Left lobe of liver (tissue), 2 donors: ENCODE results near the gene KIAA1217. TPM values are rescaled to one million over a fixed set of nuclear protein-coding genes. Genes with fewer than 3 reads are reported as not detected.
A peak's percentile ranks its signal among the peaks of the same experiment; 100 is the strongest.

Experiments
- ATAC-seq: fragments of 200-7000 bp; cut with Tn5 transposase; one replicate; pipeline ENCODE4 v1.9.1; 2020; ENCODE audit warnings: mild to moderate bottlenecking, moderate library complexity
- DNase-seq: peaks from one replicate; pipeline ENCODE4 v3.0.0-alpha.2; 2020; ENCODE audit warnings: low spot score
- total RNA-seq: library from RNA; stranded (reverse); gene quantifications from one replicate; pipeline ENCODE4 v1.2.1, GENCODE V29; 2021
- donor health status: DM: no; HTN: no; CAD: no; lungs with moderate emphysema.
- donor health status: DM: no; HTN: yes; CAD: no.

Gene KIAA1217
- total RNA-seq, 1 donor from 2014 or later, result 26.7 TPM

DNA sequence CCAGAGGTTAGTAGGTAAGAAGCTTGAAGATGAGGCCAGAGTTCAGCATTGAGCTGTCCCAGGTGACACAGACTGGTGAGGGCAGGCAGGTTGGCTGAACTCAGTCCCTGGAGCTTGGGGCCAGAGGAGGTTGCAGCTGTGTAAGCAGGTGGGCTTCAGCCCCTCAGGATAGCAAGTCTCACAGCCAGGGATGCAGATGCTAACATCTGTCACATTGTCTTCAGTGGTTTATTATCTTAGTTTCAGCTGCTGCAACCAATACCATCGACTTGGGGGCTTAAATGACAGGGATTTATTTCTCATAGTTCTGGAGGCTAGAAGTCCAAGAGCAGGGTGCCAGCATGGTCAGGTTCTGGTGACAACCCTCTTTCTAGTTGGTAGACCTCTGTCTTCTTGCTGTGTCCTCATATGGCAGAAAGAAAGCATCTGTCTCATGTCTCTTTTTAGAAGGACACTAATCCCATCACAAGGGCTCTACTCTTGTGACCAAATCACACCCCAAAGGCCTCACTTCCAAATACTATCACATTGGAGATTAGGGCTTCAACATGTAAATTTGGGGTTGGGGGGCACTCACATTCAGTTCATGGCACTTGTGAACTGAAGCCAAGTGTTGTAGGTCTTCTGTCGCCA, 146.2 kb downstream of the KIAA1217 start:
- DNase-seq (no peak), ATAC-seq (no peak)

DNA sequence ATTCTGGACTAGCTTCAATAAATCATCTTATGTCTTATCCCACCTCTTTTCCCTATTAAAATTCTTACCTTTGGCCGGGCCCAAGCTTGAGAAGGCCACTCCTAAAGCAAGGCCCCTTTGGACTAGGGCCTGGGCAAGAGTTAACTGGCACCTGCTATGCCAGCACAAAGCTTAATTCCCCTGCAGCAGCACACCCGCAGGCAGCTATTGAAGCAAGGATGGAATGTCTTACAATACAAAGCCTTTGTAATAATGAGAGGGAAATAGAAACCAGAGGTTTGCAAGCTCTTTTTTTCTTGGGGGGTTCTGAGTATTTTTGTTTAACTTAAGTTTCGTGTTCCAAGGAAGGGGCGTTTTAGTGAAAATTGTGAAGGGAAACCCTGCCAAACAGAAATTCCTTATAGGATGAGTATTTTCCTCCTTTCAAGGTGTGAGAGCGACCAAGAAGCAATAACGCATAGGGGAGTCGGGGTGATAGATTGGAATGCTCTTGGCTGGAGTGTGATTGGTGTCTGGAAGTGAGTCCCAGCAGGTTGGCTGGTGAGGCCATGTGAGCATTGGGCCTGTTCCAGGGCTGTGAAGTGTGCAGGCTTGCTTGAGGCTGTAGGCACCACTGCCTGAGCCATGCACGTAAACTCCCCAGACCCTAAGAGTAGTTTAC, 148.5 kb downstream of the KIAA1217 start:
- ATAC-seq (no peak), DNase-seq (no peak)

GRCh38 chr10:24358022-24358421, 149.1 kb downstream of the KIAA1217 start:
- ATAC-seq (no peak), DNase-seq (no peak)

DNA sequence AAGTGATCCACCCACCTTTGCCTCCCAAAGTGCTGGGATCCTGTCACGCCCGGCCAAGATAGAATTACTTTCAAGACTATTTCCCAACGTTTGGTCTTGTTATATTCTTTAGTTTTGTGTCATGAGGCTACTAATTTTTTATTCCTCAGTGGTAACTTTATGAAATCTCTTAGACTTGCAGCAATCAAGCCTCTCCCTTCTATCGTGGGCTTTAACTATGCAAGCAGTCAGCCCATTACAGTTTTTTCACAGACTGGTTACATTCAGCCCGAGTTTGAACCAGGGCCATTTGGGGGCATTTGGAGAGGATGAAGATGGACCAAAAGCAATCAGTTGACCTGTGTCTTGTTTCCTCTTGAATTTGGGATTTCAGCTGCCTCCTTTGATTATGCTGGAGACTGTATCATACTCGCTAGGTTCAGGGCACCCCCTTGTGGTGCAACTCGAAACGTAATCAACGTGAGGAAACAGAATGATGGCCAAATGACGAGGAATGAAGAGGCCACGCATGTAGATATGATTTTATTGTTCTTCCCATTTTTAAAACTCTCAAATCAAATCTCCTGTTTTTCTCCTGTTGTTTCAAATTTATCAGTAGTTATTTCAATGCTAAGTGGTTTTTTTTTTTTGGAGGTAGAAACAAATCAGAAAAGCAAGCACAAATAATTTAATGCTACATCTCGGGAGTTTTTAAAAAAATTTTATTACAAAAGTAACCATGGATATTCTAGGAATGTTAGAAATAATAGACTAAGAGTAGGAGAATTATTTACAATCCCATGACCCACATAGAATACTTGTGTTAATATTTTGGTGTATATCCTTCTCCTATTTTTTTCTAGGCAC, 151.6 kb downstream of the KIAA1217 start:
- DNase-seq (peak; percentile 55), ATAC-seq (peak; percentile 90)

- ATAC-seq, result peak; percentile 44
- DNase-seq, result no peak
These were observed 154.1 kb downstream of the KIAA1217 start for GRCh38 chr10:24363070-24363469.

- ATAC-seq (no peak), DNase-seq (no peak)
These were observed 158.8 kb downstream of the KIAA1217 start for GRCh38 chr10:24367688-24368087.

- ATAC-seq, result no peak
- no peak for DNase-seq
These were observed 161.9 kb downstream of the KIAA1217 start for GRCh38 chr10:24370877-24371276.

- DNase-seq, result no peak
- no peak for ATAC-seq
These were observed 162.5 kb downstream of the KIAA1217 start for GRCh38 chr10:24371396-24371795.

- ATAC-seq, result no peak
These were observed 165.4 kb downstream of the KIAA1217 start for GRCh38 chr10:24374134-24374915.

DNA sequence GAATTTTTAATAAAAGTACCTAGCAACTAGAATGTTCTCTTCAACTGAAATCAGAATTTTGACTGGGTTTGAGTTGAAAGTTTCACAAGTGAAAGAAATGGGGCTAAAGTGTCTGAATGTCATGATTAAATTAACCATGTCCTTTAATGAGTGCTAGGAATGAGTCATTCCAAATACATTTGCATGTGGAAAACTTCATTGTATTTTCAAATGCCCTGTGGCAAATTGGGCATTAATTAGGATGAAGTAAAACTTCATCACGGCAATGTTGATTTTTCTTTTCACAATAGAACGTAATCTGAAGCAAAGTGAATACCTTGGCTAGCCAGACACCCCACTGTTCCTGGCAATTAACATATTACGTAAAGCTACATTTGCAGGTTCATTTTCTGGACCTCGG, 166.6 kb downstream of the KIAA1217 start:
- ATAC-seq (no peak), DNase-seq (no peak)

More at GRCh38 chr10:24374134-24374915, 165.4 kb downstream of the KIAA1217 start:
- no peak for DNase-seq

DNA sequence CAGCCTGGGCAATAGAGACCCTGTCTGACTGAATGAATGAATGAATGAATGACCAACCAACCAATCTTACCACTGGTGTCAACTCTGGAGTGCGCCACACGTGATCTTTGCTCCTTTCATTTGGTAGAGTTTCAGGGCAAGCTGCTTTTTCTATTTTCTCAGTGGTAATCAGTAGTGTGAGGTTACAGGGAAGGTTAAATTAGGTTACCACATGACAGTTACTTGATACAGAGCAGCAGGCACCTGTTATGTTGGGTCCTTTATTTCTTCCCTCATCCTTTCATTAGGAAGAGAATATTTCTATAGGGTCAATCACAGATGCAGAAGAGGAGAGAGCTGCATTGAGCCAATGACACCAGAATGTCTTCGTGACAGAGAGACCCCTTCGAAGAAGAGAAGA, 167.8 kb downstream of the KIAA1217 start:
- no peak for DNase-seq
- ATAC-seq, result no peak

GRCh38 chr10:24378126-24378920, 169.4 kb downstream of the KIAA1217 start:
- ATAC-seq, result no peak
- no peak for DNase-seq

GRCh38 chr10:24381235-24382010, 172.5 kb downstream of the KIAA1217 start:
- ATAC-seq (no peak), DNase-seq (no peak)

- ATAC-seq (no peak), DNase-seq (no peak)
These were observed 173.1 kb downstream of the KIAA1217 start for GRCh38 chr10:24382045-24382444.

DNA sequence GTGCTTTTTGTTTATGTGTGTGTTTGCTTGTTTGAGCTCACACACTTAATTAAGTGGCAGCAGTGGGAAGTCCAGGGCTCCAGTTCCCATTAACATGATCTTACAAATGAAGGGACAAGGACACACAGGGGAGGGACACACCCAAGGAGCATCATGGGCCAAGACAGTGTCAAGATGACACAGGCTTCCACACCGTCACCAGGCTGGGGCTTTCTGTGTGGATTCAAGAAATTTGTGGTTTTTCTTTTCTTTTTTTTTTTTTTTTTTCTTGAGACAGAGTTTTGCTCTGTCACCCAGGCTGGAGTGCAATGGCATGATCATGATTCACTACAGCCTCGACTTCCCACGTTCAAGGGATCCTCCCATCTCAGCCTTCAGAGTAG, 173.6 kb downstream of the KIAA1217 start:
- ATAC-seq (no peak), DNase-seq (no peak)

DNA sequence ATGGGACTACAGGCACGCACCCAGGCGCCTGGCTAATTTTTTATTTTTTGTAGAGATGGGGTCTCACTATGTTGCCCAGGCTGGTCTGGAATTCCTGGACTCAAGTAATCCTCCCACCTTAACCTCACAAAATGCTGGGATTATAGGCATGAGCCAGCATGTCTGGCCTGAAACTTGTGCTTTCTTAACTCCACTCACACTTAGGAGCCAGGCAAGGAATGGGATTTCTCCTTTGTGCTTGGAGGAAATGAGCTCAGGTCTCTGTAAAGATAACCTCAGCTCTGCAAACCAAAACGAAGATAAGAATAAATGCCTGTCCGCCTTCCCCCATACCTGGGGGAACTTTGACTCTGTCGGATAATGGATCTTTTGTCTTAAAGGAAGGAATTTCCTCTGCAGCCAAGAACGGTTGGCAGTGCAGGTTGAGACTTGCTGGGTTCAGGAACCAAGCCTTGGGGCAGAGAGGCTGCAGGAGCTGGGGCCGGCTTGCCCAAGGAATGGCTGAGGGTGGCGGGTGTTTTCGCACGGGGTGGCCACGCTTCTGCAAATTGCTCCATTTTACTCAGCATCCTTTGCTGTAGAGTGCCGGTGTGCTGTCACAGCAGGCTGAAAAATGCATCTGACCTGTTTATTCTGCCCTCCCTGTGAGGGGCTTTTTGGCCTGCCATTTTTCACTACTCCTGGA, 174.2 kb downstream of the KIAA1217 start:
- DNase-seq (no peak), ATAC-seq (no peak)

DNA sequence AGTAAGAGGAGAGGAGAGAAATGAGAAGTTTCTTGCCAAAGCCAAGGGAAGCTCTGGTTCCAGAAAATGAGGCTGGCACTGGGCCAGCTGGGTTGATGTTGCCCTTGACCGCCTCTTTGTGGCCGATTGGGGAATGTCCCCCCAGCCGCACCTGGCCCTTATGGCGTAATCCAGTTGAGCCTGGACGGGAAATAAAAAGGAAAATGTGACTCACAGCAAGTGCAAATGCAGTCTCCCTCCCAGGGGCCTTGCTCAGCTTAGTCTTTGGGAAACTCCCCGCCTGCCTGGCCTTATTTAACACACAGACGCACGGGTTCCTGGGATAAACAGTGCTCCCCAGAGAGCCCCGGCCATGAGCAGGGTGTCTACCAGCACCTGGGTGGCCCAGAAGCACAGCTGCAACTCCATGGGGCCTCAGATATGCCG, 174.8 kb downstream of the KIAA1217 start:
- peak; percentile 55 for ATAC-seq

GRCh38 chr10:24384954-24385353, 176.0 kb downstream of the KIAA1217 start:
- DNase-seq, result no peak
- no peak for ATAC-seq

More for the DNA sequence above, 174.8 kb downstream of the KIAA1217 start:
- peak; percentile 62 for DNase-seq

DNA sequence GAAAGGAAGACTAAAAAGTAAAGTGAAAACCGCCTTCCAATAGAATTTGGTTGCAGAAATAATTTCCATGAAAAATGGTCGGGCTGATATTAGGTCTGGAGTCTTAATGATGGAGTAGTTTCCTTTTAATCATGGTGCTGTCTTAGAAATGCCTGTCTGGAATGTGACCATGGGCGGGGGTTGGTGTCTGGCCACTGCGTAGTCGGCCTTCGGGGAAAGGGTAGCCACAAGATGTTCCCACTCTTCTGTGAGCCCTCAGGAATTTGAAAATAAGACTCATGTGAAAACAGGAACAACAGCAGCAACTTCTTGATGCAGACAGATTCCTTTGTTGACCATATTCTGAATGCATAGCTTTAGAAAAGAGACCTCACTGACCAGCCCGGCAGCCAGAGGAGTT, 176.8 kb downstream of the KIAA1217 start:
- ATAC-seq, result no peak
- no peak for DNase-seq
